PC-9 (cell line): ENCODE measurements around the gene MAPKAP1. TPM values are rescaled to one million over a fixed set of nuclear protein-coding genes. Genes with fewer than 3 reads are reported as not detected.

Source experiments
- BruUV-seq: library from RNA; stranded (reverse); fragments of 400-500 nt; replicated peaks from 2 replicates; lab custom pipeline; 2021; lab: Mats Ljungman, UMichigan
- CTCF ChIA-PET: fragments of 300-600 bp; sonication (Branson Sonifier 250); formaldehyde crosslinking; loops from one replicate; lab custom pipeline; 2022; ENCODE audit warnings: antibody characterized with exemption; lab: Charles Lee
- POLR2A ChIA-PET: fragments of 300-600 bp; sonication (Branson Sonifier 250); formaldehyde crosslinking; loops from one replicate; lab custom pipeline; 2022; ENCODE audit warnings: antibody characterized with exemption; ENCODE audit not compliant: unreplicated experiment; lab: Charles Lee
- DNase-seq, 2 experiments: peaks; one replicate each; pipeline versions ENCODE4 v3.0.0 to v3.0.0-alpha.2; 2015 to 2022; ENCODE audit warnings: mixed read lengths in 1 of 2
- H2AFZ ChIP-seq: fragments of 200-600 bp; sonication (generic); 2 replicates; pipeline ENCODE4 v1.8.1; 2017; ENCODE audit warnings: antibody characterized with exemption
- H3F3A ChIP-seq: fragments of 200-600 bp; sonication (generic); 2 replicates; pipeline ENCODE4 v1.8.1; 2017; ENCODE audit warnings: antibody characterized with exemption, mild to moderate bottlenecking, low read depth; ENCODE audit not compliant: insufficient read depth
- H3K27ac ChIP-seq: fragments of 200-600 bp; sonication (generic); 2 replicates; pipeline ENCODE4 v1.6.1; 2016; ENCODE audit warnings: mixed run types
- H3K27me3 ChIP-seq: fragments of 200-600 bp; sonication (generic); 2 replicates; pipeline ENCODE4 v1.6.1; 2016; ENCODE audit warnings: low read depth, mixed run types; ENCODE audit not compliant: insufficient read depth
- H3K36me3 ChIP-seq: fragments of 200-600 bp; sonication (generic); 2 replicates; pipeline ENCODE4 v1.6.1; 2016; ENCODE audit warnings: low read depth, mixed run types
- H3K4me1 ChIP-seq: fragments of 200-600 bp; sonication (generic); replicated peaks from 2 replicates; pipeline ENCODE4 v1.6.1; 2016; ENCODE audit warnings: mixed run types; ENCODE audit not compliant: insufficient read depth
- H3K4me2 ChIP-seq: fragments of 200-600 bp; sonication (generic); 2 replicates; pipeline ENCODE4 v1.6.1; 2017; ENCODE audit warnings: mixed run types
- H3K4me3 ChIP-seq: fragments of 200-600 bp; sonication (generic); 2 replicates; pipeline ENCODE4 v1.6.1; 2016; ENCODE audit warnings: mixed run types
- H3K79me2 ChIP-seq: fragments of 200-600 bp; sonication (generic); 2 replicates; pipeline ENCODE4 v1.6.1; 2017; ENCODE audit warnings: low read depth, mixed run types
- H3K9me2 ChIP-seq: fragments of 200-600 bp; sonication (generic); 2 replicates; pipeline ENCODE4 v1.8.1; 2017; ENCODE audit warnings: mild to moderate bottlenecking; ENCODE audit not compliant: insufficient read depth
- H3K9me3 ChIP-seq: fragments of 200-600 bp; sonication (generic); 2 replicates; pipeline ENCODE4 v1.8.1; 2016; ENCODE audit warnings: low read depth; ENCODE audit not compliant: insufficient read depth
- H4K20me1 ChIP-seq: fragments of 200-600 bp; sonication (generic); 2 replicates; pipeline ENCODE4 v1.8.1; 2017; ENCODE audit not compliant: insufficient read depth
- CTCF ChIP-seq: fragments of 200-600 bp; sonication (generic); conservative IDR thresholded peaks from 2 replicates; pipeline ENCODE4 v1.6.1; 2017; ENCODE audit warnings: mixed run types, antibody characterized with exemption, mild to moderate bottlenecking, moderate library complexity
- EZH2 ChIP-seq: fragments of 200-600 bp; sonication (generic); IDR thresholded peaks from 2 replicates; pipeline ENCODE4 v1.8.0; 2017; ENCODE audit warnings: antibody characterized with exemption, low read depth
- intact Hi-C: fragments of 100-400 bp; cut with micrococcal nuclease; formaldehyde crosslinking; loops from one replicate; pipeline ENCODE4 v1.10.0; 2022; ENCODE audit not compliant: unreplicated experiment
- total RNA-seq: library from RNA; stranded (reverse); gene quantifications from 2 replicates; pipeline ENCODE4 v1.2.3, GENCODE V29; 2021

MAPKAP1 gene
- total RNA-seq, 1 experiment from 2014 or later: 115 TPM

- H3K27me3 ChIP-seq: no peaks in the 10 kb centered on the region
- no peak overlapping the region for H3K4me2 ChIP-seq
- no peak overlapping the region for H3K27ac ChIP-seq
- intact Hi-C loops: no loop called here
- no peak overlapping the region for H3K4me3 ChIP-seq
- no peaks in the 10 kb centered on the region for H3K4me1 ChIP-seq
- H2AFZ ChIP-seq: no peak overlapping the region
- H3F3A ChIP-seq: no peaks in the 10 kb centered on the region
- TF ChIP-seq EZH2 (no peak), CTCF (no peak)
- no TSS peak for BruUV-seq
- no peaks in the 10 kb centered on the region for H3K36me3 ChIP-seq
- DNase-seq: no peak
- ChIA-PET POLR2A (interaction anchor here (1.1 kb wide), 1 partner anchor 23 kb away, joined by 3 read pairs; no protein-coding TSS in a partner anchor), CTCF (interaction anchor here (0.5 kb wide), 1 partner anchor 110 kb away, joined by 3 read pairs; no protein-coding TSS in a partner anchor)
- H3K9me2 ChIP-seq: no peaks in the 10 kb centered on the region
- H3K9me3 ChIP-seq: no peaks in the 10 kb centered on the region
- H3K79me2 ChIP-seq: no peaks in the 10 kb centered on the region
- H4K20me1 ChIP-seq: no peaks in the 10 kb centered on the region
These were observed 221.4 kb downstream of the MAPKAP1 start for GRCh38 chr9:125485471-125486151.

GRCh38 chr9:125484350-125485282, 222.4 kb downstream of the MAPKAP1 start:
- BruUV-seq: no TSS peak
- Histone ChIP-seq H3K27ac (no peak overlapping the region), H3K4me2 (no peak overlapping the region)

More at GRCh38 chr9:125484350-125485282, 222.4 kb downstream of the MAPKAP1 start:
- H3K27me3 ChIP-seq: no peaks in the 10 kb centered on the region
- H3K9me2 ChIP-seq: no peaks in the 10 kb centered on the region
- DNase-seq: no peak
- no peak overlapping the region for H2AFZ ChIP-seq
- no peaks in the 10 kb centered on the region for H3K9me3 ChIP-seq
- POLR2A ChIA-PET: no interaction called here
- no peaks in the 10 kb centered on the region for H3F3A ChIP-seq
- intact Hi-C loops: no loop called here
- no peaks in the 10 kb centered on the region for H4K20me1 ChIP-seq
- no peaks in the 10 kb centered on the region for H3K79me2 ChIP-seq
- H3K36me3 ChIP-seq: no peaks in the 10 kb centered on the region
- no peaks in the 10 kb centered on the region for H3K4me1 ChIP-seq
- no peak overlapping the region for H3K4me3 ChIP-seq
- TF ChIP-seq CTCF: no peak
- TF ChIP-seq EZH2: no peak
- CTCF ChIA-PET: interaction anchor here (0.5 to 0.6 kb wide), 2 partner anchors 35 to 109 kb away, joined by 3 read pairs; no protein-coding TSS in a partner anchor
